Muscle of leg (tissue), 11 donors: ENCODE results near the gene OXTR. TPM values are rescaled to one million over a fixed set of nuclear protein-coding genes. Genes with fewer than 3 reads are reported as not detected.
A peak's percentile ranks its signal among the peaks of the same experiment; 100 is the strongest.

Source experiments
- DNase-seq: peaks from one replicate; pipeline ENCODE4 v3.0.0; 2013
- H3K27ac ChIP-seq: one replicate; pipeline ENCODE4 v1.5.1; 2013; ENCODE audit warnings: mild to moderate bottlenecking, low read length, control low read depth
- H3K27me3 ChIP-seq: one replicate; pipeline ENCODE4 v1.6.1; 2013; ENCODE audit warnings: low read length; ENCODE audit not compliant: control insufficient read depth, insufficient read depth
- H3K36me3 ChIP-seq: one replicate; pipeline ENCODE4 v1.6.1; 2013; ENCODE audit warnings: low read length; ENCODE audit not compliant: control insufficient read depth, insufficient read depth
- H3K4me1 ChIP-seq: one replicate; pipeline ENCODE4 v1.6.1; 2013; ENCODE audit warnings: low read length; ENCODE audit not compliant: control insufficient read depth, insufficient read depth
- H3K4me3 ChIP-seq: one replicate; pipeline ENCODE4 v1.5.1; 2013; ENCODE audit warnings: low read length, control low read depth
- H3K9me3 ChIP-seq: replicated peaks from 2 replicates; pipeline ENCODE4 v1.6.1; 2013; ENCODE audit warnings: low read depth, low read length; ENCODE audit not compliant: control insufficient read depth
- WGBS: methylation state at CpG from one replicate; pipeline ENCODE4 v1.1.5; 2013; ENCODE audit warnings: missing lambda C conversion rate; ENCODE audit not compliant: insufficient coverage; 5-methylcytosine and 5-hydroxymethylcytosine counted together
- polyA plus RNA-seq, 8 donors: library from polyadenylated mRNA; unstranded; fragments of 120-200 nt; gene quantifications; one replicate each; pipeline versions ENCODE4 v1.2.1 to v1.2.3, GENCODE V29; 2013; ENCODE audit warnings: inconsistent platforms in 1 of 8, low replicate concordance in 1 of 8; ENCODE audit not compliant: insufficient read length in 8 of 8, insufficient read depth in 1 of 8
- total RNA-seq: library from RNA; stranded (reverse); fragments of 120-200 nt; gene quantifications from one replicate; pipeline ENCODE4 v1.2.4, GENCODE V29; 2013

The OXTR gene
- total and polyA plus RNA-seq, 9 donors = 0.53 to 11.0 (median 6.4) TPM

DNA sequence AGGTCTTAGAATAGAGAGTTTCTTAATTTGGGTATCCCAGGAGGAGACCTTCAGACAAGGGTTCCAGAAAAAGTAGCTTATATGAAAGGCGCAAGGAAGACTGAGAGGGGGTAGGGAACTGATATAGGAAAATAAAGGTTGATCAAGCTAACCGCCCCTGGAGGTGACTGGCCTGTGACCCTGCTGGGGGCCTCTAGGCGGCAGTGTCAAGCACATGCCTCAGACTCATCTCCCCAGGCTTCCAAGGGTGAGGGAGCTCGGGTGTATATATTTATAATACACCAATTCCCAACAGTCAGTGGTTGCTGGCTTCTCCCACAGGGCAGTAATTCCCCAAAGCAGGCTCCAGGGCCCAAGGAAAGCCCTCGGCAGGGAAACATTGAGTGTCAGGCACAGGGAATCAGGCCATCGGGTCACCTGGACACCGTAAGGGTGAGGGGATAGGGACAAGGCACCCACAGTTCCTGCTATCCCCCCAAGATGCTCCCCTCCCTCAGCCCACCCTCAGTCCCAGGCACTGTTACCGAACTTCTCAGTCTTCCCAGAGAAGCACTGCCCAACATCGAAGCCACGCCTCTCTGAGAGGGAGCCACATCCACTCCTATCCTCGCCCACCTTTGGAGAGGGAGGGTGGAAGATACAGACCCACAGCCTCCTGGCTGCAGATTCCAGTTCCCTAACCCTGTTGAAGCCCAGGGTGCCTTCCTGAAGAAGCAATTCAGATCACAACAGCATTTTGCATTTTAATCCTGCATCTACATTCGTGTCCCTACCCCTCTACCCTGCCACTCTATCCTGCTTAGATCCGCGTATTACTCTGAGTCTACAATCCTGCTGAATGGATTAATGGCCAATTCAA, 55.3 kb downstream of the OXTR start:
- Histone ChIP-seq H3K4me1 (peaks cover 50% of the 10 kb centered on the region), H3K27ac (no peak overlapping the region), H3K36me3 (no peaks in the 10 kb centered on the region), H3K9me3 (no peaks in the 10 kb centered on the region), H3K27me3 (no peaks in the 10 kb centered on the region), H3K4me3 (no peak overlapping the region)
- no peak for DNase-seq
- 100% methylated on average over 1 of the region's 14 CpGs for WGBS

DNA sequence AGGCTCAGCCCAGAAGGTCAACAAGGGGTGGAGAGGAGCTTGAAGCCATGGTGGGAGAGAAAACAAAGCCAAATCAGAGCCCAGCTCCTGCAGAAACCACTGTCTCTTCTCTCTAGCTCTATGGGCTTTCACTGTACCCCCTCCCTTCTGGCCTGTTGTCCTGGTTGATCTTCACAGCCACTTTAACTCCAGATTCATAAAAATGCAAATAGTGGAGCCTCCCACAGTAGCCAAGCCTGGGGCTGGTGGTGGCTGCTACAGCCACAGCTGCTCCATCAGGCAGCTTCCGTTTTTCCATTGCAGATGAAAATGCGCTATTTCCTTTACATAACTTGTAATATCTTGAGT, 56.5 kb downstream of the OXTR start:
- Histone ChIP-seq H3K9me3 (no peaks in the 10 kb centered on the region), H3K27me3 (no peaks in the 10 kb centered on the region), H3K36me3 (no peaks in the 10 kb centered on the region), H3K27ac (peak overlapping the region; percentile 84), H3K4me3 (no peak overlapping the region), H3K4me1 (peaks cover 50% of the 10 kb centered on the region)
- peak; percentile 54 for DNase-seq
- WGBS = 72% methylated on average over 2 of the region's 2 CpGs

DNA sequence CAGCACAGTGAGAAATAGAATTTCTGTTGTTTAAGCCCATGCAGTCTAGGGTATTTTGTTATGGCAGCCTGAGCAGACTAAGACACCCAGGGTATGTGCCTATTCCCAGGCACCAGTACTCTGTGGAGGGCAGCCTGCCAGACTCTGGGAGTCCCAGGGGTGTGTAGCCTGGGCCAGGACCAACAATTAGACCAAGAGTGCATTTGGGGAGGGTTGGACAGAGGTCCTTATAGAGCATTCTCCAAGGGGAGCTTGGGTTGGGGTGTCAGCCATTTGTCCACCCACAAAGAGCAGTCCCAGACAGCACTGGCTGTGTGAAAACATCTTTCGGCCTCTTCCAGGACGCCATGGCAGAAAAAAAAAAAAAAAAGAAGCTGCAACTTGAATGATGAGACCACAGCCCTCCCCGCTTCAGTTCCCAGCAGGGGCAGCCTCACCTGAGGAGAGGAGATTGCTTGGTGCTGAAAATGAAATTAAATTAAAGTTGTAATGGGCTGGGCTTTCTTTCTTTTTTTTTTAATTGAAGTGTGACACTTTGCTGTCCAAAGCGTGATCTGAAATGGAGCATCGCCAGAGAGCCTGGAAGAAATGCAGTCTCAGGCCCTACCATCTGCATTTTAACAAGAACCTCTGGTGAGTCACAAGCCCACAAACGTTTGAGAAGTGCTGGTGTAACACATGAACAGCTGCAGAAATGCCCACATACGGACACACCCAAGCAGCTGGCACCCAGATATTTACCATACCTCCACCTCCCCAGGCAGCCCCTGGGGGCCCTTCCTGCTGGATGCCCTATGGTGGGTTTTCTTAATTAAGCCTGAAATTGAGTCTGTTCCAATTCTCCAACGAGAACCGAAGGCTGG, 57.1 kb downstream of the OXTR start:
- peak overlapping the region; percentile 84 for H3K27ac ChIP-seq
- H3K36me3 ChIP-seq = no peaks in the 10 kb centered on the region
- H3K4me3 ChIP-seq = no peak overlapping the region
- peak; percentile 74 for DNase-seq
- 42% methylated on average over 4 of the region's 9 CpGs for WGBS
- H3K4me1 ChIP-seq = peaks cover 50% of the 10 kb centered on the region
- H3K27me3 ChIP-seq = no peaks in the 10 kb centered on the region
- no peaks in the 10 kb centered on the region for H3K9me3 ChIP-seq

DNA sequence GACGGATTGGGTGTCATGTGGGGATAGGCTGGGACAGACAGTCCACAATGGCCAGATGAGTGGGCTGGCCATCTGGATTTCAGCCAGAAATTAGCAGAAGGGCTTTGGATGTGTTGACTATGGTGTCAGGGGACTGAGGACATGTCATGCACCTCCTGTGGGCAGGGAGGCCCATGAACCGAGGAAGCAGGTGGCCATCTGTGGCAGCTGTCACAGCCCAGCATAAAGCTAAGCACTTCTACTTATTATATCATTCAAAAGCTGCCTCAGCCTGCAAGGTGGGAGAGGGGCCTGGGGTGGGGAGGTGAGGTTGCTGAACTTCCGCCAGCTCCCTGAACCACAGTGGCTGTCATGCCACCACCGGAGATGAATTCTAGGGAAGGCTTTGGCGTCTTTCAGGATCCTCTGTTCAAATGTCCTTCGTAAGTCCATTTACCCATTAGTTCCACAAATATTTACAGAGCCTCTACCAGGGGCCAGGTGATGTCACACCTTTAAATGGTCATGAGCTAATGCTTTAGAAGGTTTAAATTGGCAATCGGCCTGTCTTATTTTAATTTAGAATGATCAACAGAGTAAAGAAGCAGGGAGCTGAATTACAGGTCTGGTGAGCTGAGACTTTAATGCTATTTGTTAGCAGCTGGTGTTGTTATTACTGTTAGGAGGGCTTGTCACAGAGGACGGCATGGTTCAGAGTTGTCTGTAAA, 59.5 kb downstream of the OXTR start:
- Histone ChIP-seq H3K36me3 (no peaks in the 10 kb centered on the region), H3K4me3 (no peak overlapping the region), H3K27me3 (no peaks in the 10 kb centered on the region), H3K9me3 (no peaks in the 10 kb centered on the region), H3K27ac (peak overlapping the region; percentile 31), H3K4me1 (peaks cover 50% of the 10 kb centered on the region)
- peak; percentile 29 for DNase-seq
- 78% methylated on average over 4 of the region's 8 CpGs for WGBS

DNA sequence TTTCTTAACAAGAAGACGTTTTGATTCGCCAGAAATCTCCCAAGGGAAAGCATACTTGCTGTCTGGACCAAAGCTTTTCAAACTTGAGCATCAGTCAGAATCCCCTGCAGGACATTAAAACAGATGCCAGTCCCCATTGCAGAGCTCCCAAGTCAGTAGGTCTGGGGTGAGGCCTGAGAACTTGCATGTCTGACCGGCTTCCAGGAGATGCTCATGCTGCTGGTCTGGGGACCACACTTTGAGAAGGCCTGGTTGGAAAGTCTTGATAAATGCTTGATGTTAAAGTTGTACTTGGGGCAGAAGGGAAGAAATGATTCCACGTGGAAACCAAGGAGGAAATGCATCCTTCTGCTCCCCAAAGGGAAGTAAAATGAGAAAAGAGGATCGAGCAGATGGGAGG, 60.1 kb downstream of the OXTR start:
- Histone ChIP-seq H3K27me3 (no peaks in the 10 kb centered on the region), H3K36me3 (no peaks in the 10 kb centered on the region), H3K27ac (no peak overlapping the region), H3K4me1 (peaks cover 48% of the 10 kb centered on the region), H3K9me3 (no peaks in the 10 kb centered on the region), H3K4me3 (no peak overlapping the region)
- WGBS = 44% methylated on average over 4 of the region's 5 CpGs
- DNase-seq = no peak

DNA sequence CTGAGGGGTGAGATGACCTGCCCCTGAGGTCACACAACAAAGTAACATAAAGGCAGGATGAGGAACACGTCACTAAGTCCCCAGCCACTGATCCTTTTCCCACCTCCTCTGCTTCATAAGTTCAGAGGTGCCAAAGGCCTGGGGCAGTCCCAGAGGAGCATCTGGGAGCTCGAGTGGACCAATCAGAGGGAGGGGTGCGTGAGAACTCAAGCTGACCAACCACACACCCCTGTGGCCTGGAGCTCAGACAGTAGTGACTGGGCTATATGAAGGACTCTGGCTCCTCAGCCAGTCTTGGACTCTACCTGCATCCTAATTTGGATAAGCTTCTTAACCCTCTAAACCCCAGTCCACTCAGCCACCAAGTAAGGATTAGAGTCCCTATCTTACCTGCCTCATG, 63.8 kb downstream of the OXTR start:
- no peaks in the 10 kb centered on the region for H3K9me3 ChIP-seq
- WGBS = no CpG with 5 or more reads among the region's 3 CpGs
- H3K4me3 ChIP-seq = no peak overlapping the region
- no peaks in the 10 kb centered on the region for H3K27me3 ChIP-seq
- no peak for DNase-seq
- H3K27ac ChIP-seq = no peak overlapping the region
- no peaks in the 10 kb centered on the region for H3K36me3 ChIP-seq
- peaks cover 13% of the 10 kb centered on the region for H3K4me1 ChIP-seq

DNA sequence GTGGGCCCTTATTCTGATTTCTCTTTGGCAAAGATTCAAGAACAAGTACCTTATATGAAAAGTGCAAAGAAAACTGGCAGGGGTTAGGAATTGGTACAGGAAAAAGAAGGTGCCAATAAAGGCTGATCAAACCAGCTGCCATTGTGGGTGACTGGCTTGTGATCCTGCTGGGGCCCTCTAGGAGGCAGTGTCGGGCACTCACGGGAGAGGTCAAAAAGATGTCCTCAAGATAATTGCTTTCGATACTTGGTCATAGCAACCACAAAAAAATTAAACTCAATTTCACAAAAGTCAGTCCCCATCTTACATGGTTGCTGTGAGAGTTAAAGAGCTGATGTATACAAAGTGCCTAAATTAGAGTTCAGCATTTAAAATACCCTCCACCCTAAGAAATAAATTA, 66.9 kb downstream of the OXTR start:
- H3K4me3 ChIP-seq = no peak overlapping the region
- H3K9me3 ChIP-seq = peaks cover 8% of the 10 kb centered on the region
- DNase-seq = no peak
- no peak overlapping the region for H3K27ac ChIP-seq
- no peaks in the 10 kb centered on the region for H3K4me1 ChIP-seq
- no CpG with 5 or more reads among the region's 3 CpGs for WGBS
- H3K27me3 ChIP-seq = no peaks in the 10 kb centered on the region
- no peaks in the 10 kb centered on the region for H3K36me3 ChIP-seq

Other genes with a start within 250 kb of the OXTR start
- gene SSUH2, start 124.8 kb downstream of the OXTR start, total RNA-seq = 1.1 TPM
- gene SSUH2, start 124.8 kb downstream of the OXTR start, polyA plus RNA-seq = 1 to 10 TPM; 1.4 to 3.4 (median 2.3) TPM
- 282 TPM for gene CAV3, start 35.8 kb downstream of the OXTR start, total RNA-seq
- gene CAV3, start 35.8 kb downstream of the OXTR start, polyA plus RNA-seq = 100 to 1,000 TPM; 160 to 343 (median 250) TPM
- gene RAD18, start 193.9 kb upstream of the OXTR start, total RNA-seq = 7.1 TPM
- gene RAD18, start 193.9 kb upstream of the OXTR start, polyA plus RNA-seq = 1 to 10 TPM; 3.8 to 6.7 (median 5.2) TPM